ENCODE measurements around the gene BEND7.

Gene BEND7

DNA sequence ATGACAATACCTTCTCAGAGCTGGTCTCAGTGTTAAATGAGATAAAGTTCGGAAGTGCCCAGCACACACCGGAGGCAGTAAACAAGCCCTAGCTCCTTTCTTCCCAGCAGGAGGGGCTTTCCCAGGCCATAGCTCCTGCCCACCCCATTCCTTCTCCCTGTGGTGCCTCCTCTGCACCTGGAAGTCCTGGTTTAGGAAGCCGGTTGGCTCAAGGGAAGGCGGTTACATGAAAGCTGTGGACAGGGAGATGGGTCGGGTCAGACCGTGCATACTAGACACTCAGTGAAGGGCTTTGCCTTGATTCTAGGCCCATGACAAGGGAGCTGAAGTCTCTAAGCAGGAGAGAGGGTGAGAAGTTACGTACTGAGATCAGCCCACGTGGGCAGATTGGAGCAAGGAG, 8.6 kb downstream of the BEND7 start:
- TF ChIP-seq, protein P1, sequence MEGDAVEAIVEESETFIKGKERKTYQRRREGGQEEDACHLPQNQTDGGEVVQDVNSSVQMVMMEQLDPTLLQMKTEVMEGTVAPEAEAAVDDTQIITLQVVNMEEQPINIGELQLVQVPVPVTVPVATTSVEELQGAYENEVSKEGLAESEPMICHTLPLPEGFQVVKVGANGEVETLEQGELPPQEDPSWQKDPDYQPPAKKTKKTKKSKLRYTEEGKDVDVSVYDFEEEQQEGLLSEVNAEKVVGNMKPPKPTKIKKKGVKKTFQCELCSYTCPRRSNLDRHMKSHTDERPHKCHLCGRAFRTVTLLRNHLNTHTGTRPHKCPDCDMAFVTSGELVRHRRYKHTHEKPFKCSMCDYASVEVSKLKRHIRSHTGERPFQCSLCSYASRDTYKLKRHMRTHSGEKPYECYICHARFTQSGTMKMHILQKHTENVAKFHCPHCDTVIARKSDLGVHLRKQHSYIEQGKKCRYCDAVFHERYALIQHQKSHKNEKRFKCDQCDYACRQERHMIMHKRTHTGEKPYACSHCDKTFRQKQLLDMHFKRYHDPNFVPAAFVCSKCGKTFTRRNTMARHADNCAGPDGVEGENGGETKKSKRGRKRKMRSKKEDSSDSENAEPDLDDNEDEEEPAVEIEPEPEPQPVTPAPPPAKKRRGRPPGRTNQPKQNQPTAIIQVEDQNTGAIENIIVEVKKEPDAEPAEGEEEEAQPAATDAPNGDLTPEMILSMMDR (IDR thresholded peaks at IDR 0.05), result no peak
- Histone ChIP-seq H3K27ac (no peak overlapping the region), H3K4me3 (no peak overlapping the region)
- no peak for DNase-seq (ENCODE audit: low spot score)

DNA sequence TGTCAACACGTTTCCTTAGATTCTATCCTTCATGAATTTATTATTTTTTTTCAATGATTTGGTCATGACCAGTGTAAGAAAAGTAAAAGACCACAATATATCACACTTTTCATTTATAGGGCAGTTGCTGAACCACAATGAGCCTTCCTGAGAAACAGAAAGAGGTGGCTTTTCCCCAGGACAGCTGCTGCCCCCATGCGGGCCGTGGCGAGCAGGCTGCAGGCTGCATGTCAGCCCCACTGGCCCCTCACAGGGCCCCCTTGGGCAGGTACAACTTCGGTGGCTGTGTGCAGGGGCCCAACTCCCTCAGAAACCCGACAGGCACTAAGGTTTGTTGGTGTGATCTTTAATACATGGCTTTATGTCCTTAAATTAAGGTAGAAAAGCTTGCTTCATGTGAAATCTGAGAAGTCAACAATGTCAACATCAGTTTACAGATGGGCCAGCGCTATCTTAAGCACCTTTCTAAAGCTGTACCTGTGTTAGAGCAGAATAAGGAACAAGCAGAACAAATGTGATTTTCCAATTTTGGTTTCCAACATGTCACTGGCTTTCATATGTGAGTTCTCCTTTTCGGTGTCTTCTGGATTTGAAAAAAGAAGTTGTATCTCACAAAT, 10.6 kb downstream of the BEND7 start:
- DNase-seq (ENCODE audit: low spot score), result no peak
- Histone ChIP-seq H3K4me3 (no peak overlapping the region), H3K27ac (no peak overlapping the region)
- TF ChIP-seq, protein P1 (IDR thresholded peaks at IDR 0.05), result no peak

DNA sequence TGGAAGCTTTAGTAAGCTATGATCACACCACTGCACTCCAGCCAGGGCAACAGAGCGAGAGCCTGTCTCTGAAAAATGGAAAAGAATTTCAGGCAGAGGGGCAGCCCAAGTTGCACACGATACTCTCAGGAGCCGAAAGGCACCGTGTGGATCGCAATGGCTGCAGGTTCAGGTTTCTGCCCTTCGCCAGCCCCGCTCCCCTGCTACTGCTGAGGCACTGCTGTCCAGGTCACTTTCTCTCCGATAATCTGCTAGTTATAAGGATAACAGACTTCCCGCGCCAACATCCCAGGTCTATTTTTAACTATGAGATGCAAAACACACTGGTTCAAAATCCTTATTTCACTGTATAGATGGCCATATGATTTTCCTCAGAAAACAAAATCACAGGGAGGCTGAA, 11.1 kb downstream of the BEND7 start:
- Histone ChIP-seq H3K27ac (no peak overlapping the region), H3K4me3 (no peak overlapping the region)
- TF ChIP-seq, protein P1 (IDR thresholded peaks at IDR 0.05), result no peak
- DNase-seq (ENCODE audit: low spot score), result no peak

DNA sequence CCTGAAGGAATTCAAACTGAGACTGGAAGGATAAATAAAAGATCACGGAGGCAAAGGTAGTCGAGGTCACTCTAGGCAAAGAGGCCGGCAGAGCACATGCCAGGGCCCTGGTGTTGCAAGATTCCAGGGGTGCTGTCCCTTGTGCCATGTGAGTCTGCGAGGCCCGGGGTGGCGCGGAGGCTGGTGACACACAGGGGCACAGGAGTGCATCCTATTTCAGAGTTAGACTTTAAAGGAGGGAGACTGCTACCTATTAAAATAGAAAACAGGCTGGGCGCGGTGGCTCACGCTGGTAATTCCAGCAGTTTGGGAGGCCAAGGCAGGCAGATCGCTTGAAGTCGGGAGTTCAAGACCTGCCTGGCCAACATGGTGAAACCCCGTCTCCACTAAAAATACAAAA, 12.6 kb downstream of the BEND7 start:
- TF ChIP-seq, protein P1 (IDR thresholded peaks at IDR 0.05), result no peak
- no peak overlapping the region for H3K4me3 ChIP-seq
- DNase-seq (ENCODE audit: low spot score), result no peak
- H3K27ac ChIP-seq, result no peak overlapping the region

DNA sequence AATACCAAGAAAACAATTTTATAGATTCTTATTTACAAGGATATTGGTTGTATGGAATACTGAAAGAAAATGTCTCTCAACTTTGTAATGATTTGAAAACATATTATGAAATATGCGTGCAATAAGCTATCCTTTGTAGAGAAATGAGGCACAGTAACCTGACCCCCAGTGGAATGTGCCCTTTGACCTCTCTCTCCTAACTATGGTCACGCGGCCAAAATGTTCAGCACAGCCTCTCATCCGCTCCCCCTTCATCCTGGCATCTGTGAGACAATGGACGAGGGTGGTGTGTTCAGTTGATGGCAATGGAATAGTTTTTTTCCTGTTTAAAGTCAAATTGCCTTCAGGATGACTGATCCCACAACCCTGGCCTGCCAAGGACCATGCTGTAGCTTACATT, 13.3 kb downstream of the BEND7 start:
- TF ChIP-seq, protein P1 (IDR thresholded peaks at IDR 0.05), result no peak
- DNase-seq (ENCODE audit: low spot score), result no peak
- no peak overlapping the region for H3K4me3 ChIP-seq
- no peak overlapping the region for H3K27ac ChIP-seq

DNA sequence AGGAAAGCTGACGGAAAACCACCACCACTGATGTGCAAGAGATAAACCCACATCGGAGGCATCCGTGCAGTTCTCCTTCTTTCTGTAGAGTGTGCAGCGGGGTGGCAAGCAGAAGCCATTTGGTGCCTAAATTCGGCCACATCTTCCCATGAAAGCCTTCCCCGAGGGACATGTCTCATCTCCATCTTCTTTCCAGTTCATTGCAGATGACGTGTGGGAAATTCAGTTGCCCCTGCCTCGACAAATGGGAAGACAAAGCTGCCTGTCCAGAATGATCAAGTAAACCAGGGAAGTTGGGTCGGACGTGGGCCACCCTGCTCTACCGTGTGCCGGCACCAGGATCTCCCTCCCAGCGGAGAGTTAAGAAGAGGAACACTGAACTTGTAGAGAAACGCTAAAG, 14.5 kb downstream of the BEND7 start:
- Histone ChIP-seq H3K4me3 (no peak overlapping the region), H3K27ac (no peak overlapping the region)
- DNase-seq (ENCODE audit: low spot score), result no peak
- TF ChIP-seq, protein P1 (IDR thresholded peaks at IDR 0.05), result no peak

DNA sequence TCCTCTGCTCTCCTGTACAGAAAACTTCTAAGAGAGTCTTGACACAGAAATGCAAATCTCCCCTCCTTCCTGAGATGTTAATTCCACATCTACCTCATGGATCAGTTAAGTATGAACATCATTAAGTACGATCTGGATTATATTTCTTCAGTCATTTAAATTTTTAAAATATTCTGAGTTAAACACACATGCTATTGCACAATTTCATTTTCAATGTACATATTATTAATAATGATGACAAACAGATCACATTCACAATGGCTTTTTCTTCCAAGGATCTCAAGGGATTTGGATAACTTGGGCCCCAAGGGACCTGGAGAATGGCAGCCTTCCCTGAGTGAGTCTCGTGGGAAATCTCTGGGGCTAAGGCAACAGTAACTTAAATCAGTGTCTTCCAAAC, 16.2 kb downstream of the BEND7 start:
- DNase-seq (ENCODE audit: low spot score), result no peak
- H3K27ac ChIP-seq, result no peak overlapping the region
- H3K4me3 ChIP-seq, result no peak overlapping the region
- TF ChIP-seq, protein P1 (IDR thresholded peaks at IDR 0.05), result no peak

Measured in coronary artery (tissue), 2 donors.